MCF 10A (cell line): ENCODE measurements around the gene SUN2. TPM values are rescaled to one million over a fixed set of nuclear protein-coding genes. Genes with fewer than 3 reads are reported as not detected.

Source experiments
- BruUV-seq: library from RNA; stranded (reverse); fragments of 400-500 nt; replicated peaks from 2 replicates; lab custom pipeline; 2021; lab: Mats Ljungman, UMichigan
- CTCF ChIA-PET: fragments of 300-600 bp; sonication (Branson Sonifier 250); formaldehyde crosslinking; extraction: SDS; loops from one replicate; lab custom pipeline; 2021; ENCODE audit warnings: antibody characterized with exemption, inconsistent platforms; lab: Yijun Ruan, JAX
- POLR2A ChIA-PET: fragments of 300-600, 350-650 bp; sonication (Branson Sonifier 250); formaldehyde crosslinking; extraction: SDS; loops from one replicate; lab custom pipeline; 2020; ENCODE audit warnings: antibody characterized with exemption, inconsistent platforms; lab: Yijun Ruan, JAX
- DNase-seq: peaks from one replicate; pipeline ENCODE4 v3.0.0-alpha.2; 2018; ENCODE audit not compliant: unreplicated experiment
- H3K27ac Mint-ChIP-seq: one replicate; pipeline ENCODE4 v1.8.0; 2022; ENCODE audit warnings: mild to moderate bottlenecking, low read depth, mixed read lengths; ENCODE audit not compliant: unreplicated experiment
- H3K27me3 Mint-ChIP-seq: one replicate; pipeline ENCODE4 v1.8.0; 2022; ENCODE audit warnings: mixed read lengths; ENCODE audit not compliant: insufficient read depth, unreplicated experiment
- H3K36me3 Mint-ChIP-seq: one replicate; pipeline ENCODE4 v1.8.0; 2022; ENCODE audit warnings: mild to moderate bottlenecking, moderate library complexity, mixed read lengths; ENCODE audit not compliant: insufficient read depth, unreplicated experiment
- H3K4me1 Mint-ChIP-seq: one replicate; pipeline ENCODE4 v1.8.0; 2022; ENCODE audit warnings: mixed read lengths; ENCODE audit not compliant: insufficient read depth, unreplicated experiment
- H3K4me3 Mint-ChIP-seq: one replicate; pipeline ENCODE4 v1.8.0; 2022; ENCODE audit warnings: mild to moderate bottlenecking, moderate library complexity, mixed read lengths; ENCODE audit not compliant: unreplicated experiment
- H3K9me3 Mint-ChIP-seq: one replicate; pipeline ENCODE4 v1.8.0; 2022; ENCODE audit warnings: mixed read lengths; ENCODE audit not compliant: unreplicated experiment
- intact Hi-C: fragments of 100-400 bp; cut with micrococcal nuclease; formaldehyde crosslinking; loops from 2 replicates; pipeline ENCODE4 v1.14.1; 2022
- total RNA-seq: library from RNA; stranded (reverse); gene quantifications from 2 replicates; pipeline ENCODE4 v1.2.3, GENCODE V29; 2022
- TF ChIP-seq, protein P1 (sequence below): fragments of 200-600 bp; IDR thresholded peaks from one replicate; pipeline ENCODE4 v1.8.0; 2022; ENCODE audit warnings: antibody characterized with exemption, mild to moderate bottlenecking; ENCODE audit not compliant: unreplicated experiment

Gene SUN2
- total RNA-seq, 1 experiment from 2014 or later = 66.8 TPM

DNA sequence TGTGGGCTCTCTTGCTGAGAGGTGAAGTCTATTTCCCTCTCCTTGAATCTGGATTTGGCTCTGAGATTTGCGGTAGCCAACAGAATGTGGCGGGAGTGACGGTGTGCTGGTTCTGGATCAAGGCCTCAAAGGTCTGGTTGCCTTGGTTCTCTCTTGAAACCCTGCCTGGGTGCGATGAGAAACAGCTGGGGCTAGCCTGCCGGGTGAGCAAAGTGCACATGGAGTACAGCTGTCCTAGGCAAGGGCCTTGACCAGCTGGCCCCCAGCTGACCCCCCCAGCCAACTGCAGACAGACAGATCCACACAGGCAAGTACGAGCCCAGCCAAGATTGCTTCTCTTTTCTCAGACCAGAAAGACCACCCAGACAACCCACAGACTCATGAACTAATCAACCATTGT lies 10.8 kb downstream of the SUN2 start:
- CTCF ChIA-PET = interaction anchor here (1.2 to 1.6 kb wide), 2 partner anchors 10 to 13 kb away, joined by 5 to 7 read pairs; no protein-coding TSS in a partner anchor
- no peak for DNase-seq
- intact Hi-C loops = no loop called here
- Mint-ChIP-seq H3K9me3 (no peaks in the 10 kb centered on the region), H3K4me1 (no peaks in the 10 kb centered on the region), H3K4me3 (no peak overlapping the region), H3K27me3 (no peaks in the 10 kb centered on the region), H3K36me3 (peaks cover 88% of the 10 kb centered on the region), H3K27ac (no peak overlapping the region)
- POLR2A ChIA-PET = interaction anchor here (1.1 kb wide), 1 partner anchor 37 kb away, joined by 3 read pairs; no protein-coding TSS in a partner anchor
- BruUV-seq = no TSS peak
- TF ChIP-seq, protein P1, sequence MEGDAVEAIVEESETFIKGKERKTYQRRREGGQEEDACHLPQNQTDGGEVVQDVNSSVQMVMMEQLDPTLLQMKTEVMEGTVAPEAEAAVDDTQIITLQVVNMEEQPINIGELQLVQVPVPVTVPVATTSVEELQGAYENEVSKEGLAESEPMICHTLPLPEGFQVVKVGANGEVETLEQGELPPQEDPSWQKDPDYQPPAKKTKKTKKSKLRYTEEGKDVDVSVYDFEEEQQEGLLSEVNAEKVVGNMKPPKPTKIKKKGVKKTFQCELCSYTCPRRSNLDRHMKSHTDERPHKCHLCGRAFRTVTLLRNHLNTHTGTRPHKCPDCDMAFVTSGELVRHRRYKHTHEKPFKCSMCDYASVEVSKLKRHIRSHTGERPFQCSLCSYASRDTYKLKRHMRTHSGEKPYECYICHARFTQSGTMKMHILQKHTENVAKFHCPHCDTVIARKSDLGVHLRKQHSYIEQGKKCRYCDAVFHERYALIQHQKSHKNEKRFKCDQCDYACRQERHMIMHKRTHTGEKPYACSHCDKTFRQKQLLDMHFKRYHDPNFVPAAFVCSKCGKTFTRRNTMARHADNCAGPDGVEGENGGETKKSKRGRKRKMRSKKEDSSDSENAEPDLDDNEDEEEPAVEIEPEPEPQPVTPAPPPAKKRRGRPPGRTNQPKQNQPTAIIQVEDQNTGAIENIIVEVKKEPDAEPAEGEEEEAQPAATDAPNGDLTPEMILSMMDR = no peak

DNA sequence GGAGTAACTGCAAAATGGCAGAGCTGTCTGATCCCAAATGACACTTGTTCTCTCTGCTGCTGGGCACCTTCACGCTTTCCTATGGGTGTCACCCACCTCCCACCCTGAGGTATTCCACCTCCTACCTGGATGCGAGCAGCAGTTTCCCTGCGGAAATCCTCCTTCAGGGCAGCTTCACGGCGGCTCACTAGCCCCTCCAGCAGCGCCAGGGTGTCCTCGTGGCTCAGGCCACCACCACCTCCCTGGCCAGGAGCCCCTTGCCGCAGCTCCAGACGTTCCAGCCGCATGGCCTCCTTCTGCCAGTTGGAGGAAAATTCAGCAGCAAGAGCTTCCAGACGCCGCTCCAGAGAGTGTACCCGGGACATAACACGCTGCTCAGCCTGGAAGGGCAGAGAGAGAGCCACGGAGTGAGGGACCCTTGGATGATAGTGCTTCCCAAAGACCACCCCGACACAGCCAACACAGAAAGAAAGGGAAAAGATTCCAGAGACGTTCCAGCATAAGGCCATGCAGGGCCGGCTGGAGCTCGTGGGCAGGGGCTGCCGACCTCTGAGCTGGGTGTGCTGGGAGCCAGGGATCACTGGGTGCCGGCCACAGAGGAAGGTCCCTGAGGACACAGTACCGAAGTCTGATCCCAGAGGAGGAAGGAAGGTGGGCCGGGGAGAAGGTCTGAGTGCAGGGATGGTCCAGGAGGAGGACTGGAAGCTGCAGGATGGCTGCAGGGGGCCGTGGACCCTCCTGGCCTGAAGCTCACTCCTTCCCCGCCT lies 13.4 kb downstream of the SUN2 start:
- Mint-ChIP-seq H3K36me3 (peaks cover 83% of the 10 kb centered on the region), H3K9me3 (no peaks in the 10 kb centered on the region), H3K4me3 (no peak overlapping the region), H3K27ac (no peak overlapping the region), H3K27me3 (no peaks in the 10 kb centered on the region), H3K4me1 (peaks cover 2% of the 10 kb centered on the region)
- intact Hi-C loops = no loop called here
- no peak for DNase-seq
- ChIA-PET POLR2A (interaction anchor here (1.2 to 2.9 kb wide), 3 partner anchors 12 to 35 kb away, joined by 3 to 9 read pairs (median 3); no protein-coding TSS in a partner anchor), CTCF (interaction anchor here (1.1 to 1.3 kb wide), 2 partner anchors 9 to 27 kb away, joined by 3 to 4 read pairs; no protein-coding TSS in a partner anchor)
- TF ChIP-seq, protein P1 = no peak
- BruUV-seq = no TSS peak

DNA sequence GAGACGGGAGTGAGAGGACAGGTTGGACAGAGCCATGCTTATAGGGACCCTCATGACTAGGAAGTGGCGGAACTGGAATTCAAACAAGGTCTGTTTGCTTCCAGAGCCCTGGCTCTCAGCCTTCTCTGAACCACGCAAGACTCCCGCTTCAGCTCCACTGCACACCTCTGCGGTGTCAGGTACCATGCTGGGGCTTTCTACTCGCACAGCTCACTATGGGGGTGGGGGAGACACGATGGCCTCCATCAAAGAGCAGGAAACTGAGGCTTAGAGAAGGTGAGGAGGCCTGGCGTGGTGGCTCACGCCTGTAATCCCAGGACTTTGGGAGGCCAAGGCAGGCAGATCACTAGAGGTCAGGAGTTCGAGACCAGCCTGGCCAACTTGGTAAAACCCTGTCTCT lies 14.2 kb downstream of the SUN2 start:
- ChIA-PET CTCF (interaction anchor here (0.6 to 1.1 kb wide), 2 partner anchors 27 to 61 kb away, joined by 3 to 4 read pairs; no protein-coding TSS in a partner anchor), POLR2A (interaction anchor here (0.6 to 2.9 kb wide), 3 partner anchors 13 to 689 kb away, joined by 3 to 9 read pairs (median 3); partner anchors contain the start of gene CBX7)
- Mint-ChIP-seq H3K4me1 (peaks cover 4% of the 10 kb centered on the region), H3K36me3 (peaks cover 81% of the 10 kb centered on the region), H3K27ac (no peak overlapping the region), H3K27me3 (no peaks in the 10 kb centered on the region), H3K9me3 (no peaks in the 10 kb centered on the region), H3K4me3 (no peak overlapping the region)
- TF ChIP-seq, protein P1 = no peak
- BruUV-seq = no TSS peak
- no peak for DNase-seq
- intact Hi-C loops = no loop called here

DNA sequence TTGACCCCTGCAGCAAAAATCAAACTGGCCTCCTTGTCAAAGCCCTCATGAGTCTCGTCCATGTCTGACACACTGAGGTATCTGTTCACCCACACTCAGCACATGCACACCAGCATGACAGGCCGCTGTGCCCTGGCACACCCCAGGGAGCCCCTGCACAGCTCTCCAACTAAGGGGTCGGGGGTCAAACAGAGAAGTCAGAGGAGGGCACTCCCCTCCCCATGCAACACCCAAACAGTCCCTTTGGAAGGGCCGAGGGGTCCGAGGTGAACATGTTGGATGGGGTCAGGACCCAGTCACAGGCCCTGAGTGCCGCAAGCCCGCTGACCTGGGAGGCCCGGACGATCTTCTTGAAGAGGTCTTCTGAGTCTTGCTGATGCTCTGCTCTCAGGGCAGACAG lies 14.6 kb downstream of the SUN2 start:
- TF ChIP-seq, protein P1 = no peak
- DNase-seq = no peak
- no peak overlapping the region for H3K4me3 Mint-ChIP-seq
- no TSS peak for BruUV-seq
- H3K27ac Mint-ChIP-seq = no peak overlapping the region
- intact Hi-C loops = no loop called here
- POLR2A ChIA-PET = interaction anchor here (0.6 to 2.9 kb wide), 3 partner anchors 14 to 688 kb away, joined by 3 to 9 read pairs (median 3); partner anchors contain the start of gene CBX7
- H3K9me3 Mint-ChIP-seq = no peaks in the 10 kb centered on the region
- CTCF ChIA-PET = interaction anchor here (0.6 to 1.1 kb wide), 2 partner anchors 28 to 61 kb away, joined by 3 to 4 read pairs; no protein-coding TSS in a partner anchor
- H3K27me3 Mint-ChIP-seq = no peaks in the 10 kb centered on the region
- peaks cover 84% of the 10 kb centered on the region for H3K36me3 Mint-ChIP-seq
- H3K4me1 Mint-ChIP-seq = peaks cover 4% of the 10 kb centered on the region
